ENCODE data around the gene TEAD3.
"Not testable (repeated sequence)": the region's sequence is repeated elsewhere in the genome, so short reads cannot be mapped to it uniquely, and the experiment has no call there.

TEAD3 gene

DNA sequence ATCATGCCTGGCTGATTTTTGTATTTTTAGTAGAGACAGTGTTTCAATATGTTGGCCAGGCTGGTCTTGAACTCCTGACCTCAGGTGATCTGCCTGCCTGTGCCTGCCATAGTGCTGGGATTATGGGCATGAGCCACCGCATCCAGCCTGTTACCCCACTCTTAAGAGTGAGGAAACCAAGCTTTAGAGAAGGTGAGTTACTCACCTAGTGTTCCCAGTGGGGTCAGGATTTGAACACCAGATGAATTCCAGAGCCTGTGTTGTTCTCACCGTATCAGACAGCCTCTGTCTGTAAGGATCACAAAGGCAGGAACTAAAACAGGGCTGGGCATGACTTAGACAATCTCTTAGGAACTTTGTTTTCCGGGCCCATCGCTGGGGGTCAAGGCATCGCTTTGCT is 54.2 kb downstream of the TEAD3 start:
- H3K4me1 Mint-ChIP-seq (ENCODE audit: low read depth): peaks cover 13% of the 10 kb centered on the region
- no peak overlapping the region for H3K4me3 Mint-ChIP-seq
- no peak overlapping the region for H3K27ac Mint-ChIP-seq
- H3K27me3 Mint-ChIP-seq (ENCODE audit: low read depth): peaks cover 5% of the 10 kb centered on the region
- H3K9me3 Mint-ChIP-seq: no peaks in the 10 kb centered on the region
- H3K36me3 Mint-ChIP-seq (ENCODE audit: low read depth): no peaks in the 10 kb centered on the region

DNA sequence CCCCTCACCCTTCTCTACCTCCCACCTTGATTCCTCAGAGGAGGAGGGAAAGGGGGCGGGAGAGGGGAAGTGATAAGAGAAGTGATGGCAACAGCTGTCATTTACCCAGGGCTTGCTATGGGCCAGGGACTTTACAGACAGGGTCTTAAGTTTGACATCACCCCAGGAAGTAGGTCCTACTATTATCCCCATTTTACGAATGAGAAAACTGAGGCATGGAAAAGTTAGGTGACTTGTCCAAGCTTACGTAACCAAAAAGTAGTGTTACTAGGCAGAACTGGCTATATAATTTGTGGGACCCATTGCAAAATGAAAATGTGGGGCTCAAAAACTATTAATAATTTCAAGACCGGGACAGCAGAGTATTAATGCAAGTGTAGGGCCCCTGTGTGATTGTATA is 55.2 kb downstream of the TEAD3 start:
- no peak overlapping the region for H3K27ac Mint-ChIP-seq

DNA sequence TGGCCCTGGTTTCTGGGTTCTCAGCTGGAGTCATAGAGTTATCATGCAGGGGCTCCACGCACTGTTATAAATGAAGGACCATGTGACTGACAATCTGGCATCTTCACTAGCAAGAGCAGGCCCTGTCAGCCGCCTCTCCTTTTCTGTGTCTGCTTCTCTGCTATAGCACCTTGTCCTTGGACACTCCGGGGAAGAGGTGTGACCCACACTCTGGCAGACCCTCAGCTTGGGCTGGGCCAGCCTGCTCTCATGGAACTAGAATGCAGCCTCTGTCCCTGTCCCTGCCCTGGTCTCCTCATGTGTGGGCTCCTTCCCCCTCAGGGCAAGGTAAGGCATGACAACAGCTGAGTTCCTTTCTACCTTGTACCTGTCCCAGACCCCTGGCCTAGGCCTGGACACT is 55.7 kb downstream of the TEAD3 start:
- H3K4me1 Mint-ChIP-seq (ENCODE audit: low read depth): peaks cover 9% of the 10 kb centered on the region
- no peak overlapping the region for H3K27ac Mint-ChIP-seq
- no peak overlapping the region for H3K4me3 Mint-ChIP-seq
- no peaks in the 10 kb centered on the region for H3K27me3 Mint-ChIP-seq (ENCODE audit: low read depth)
- H3K9me3 Mint-ChIP-seq: no peaks in the 10 kb centered on the region
- H3K36me3 Mint-ChIP-seq (ENCODE audit: low read depth): no peaks in the 10 kb centered on the region

More for the DNA sequence above, 55.2 kb downstream of the TEAD3 start:
- H3K36me3 Mint-ChIP-seq (ENCODE audit: low read depth): no peaks in the 10 kb centered on the region
- H3K4me3 Mint-ChIP-seq: no peak overlapping the region
- H3K9me3 Mint-ChIP-seq: no peaks in the 10 kb centered on the region
- peaks cover 11% of the 10 kb centered on the region for H3K4me1 Mint-ChIP-seq (ENCODE audit: low read depth)
- no peaks in the 10 kb centered on the region for H3K27me3 Mint-ChIP-seq (ENCODE audit: low read depth)

DNA sequence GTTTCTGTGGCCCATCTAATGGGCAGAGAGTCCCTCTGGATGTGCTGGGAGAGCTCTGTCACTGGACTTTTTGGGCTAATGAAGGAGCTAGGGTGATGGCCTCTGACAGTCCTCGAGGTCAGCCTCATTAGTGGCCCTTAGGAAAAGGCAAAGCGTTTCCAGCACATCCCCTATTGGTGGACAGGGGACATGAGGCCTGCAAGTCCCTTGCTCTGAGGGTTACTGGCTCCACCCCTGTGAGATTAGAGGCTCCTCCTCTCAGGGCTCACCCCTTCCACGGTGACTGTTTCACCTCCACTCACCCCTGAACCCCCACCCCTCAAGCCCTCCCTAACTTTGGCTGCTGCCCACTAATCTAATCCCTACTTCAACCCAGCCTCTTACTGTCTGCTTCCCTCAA is 57.6 kb downstream of the TEAD3 start:
- Mint-ChIP-seq H3K27me3 (ENCODE audit: low read depth) (no peaks in the 10 kb centered on the region), H3K27ac (no peak overlapping the region), H3K4me1 (ENCODE audit: low read depth) (no peaks in the 10 kb centered on the region), H3K36me3 (ENCODE audit: low read depth) (no peaks in the 10 kb centered on the region), H3K9me3 (no peaks in the 10 kb centered on the region), H3K4me3 (no peak overlapping the region)

DNA sequence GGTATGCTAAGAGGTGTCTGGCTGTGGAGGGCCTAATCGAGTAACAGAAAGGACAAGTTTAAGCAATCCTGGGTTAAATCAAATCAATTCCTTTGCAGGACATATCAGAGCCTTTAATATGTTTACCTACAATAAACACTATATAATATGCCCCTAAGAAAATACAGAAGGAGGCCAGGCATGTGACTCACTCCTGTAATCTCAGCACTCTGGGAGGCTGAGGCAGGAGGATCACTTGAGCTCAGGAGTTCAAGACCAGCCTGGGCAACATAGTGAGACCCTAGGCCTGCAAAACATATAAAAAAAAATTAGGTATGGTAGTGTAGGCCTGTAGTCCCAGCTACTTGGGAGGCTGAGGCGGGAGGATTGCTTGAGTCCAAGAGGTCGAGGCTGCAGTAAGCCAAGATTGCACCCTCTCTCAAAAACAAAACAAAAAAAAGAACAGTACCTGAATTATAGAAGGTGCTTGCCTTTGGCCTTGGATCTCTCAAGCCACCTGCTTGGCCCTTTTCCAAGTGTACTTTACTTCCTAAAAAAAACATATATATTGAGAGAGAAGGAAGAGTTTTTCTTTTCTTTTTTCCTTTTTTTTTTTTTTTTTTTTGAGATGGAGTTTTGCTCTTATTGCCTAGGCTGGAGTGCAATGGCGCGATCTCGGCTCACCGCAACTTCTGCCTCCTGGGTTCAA is 58.4 kb downstream of the TEAD3 start:
- not testable (repeated sequence) for H3K27ac Mint-ChIP-seq; H3K27me3 Mint-ChIP-seq (ENCODE audit: low read depth); H3K36me3 Mint-ChIP-seq (ENCODE audit: low read depth); H3K4me1 Mint-ChIP-seq (ENCODE audit: low read depth); H3K9me3 Mint-ChIP-seq; H3K4me3 Mint-ChIP-seq

DNA sequence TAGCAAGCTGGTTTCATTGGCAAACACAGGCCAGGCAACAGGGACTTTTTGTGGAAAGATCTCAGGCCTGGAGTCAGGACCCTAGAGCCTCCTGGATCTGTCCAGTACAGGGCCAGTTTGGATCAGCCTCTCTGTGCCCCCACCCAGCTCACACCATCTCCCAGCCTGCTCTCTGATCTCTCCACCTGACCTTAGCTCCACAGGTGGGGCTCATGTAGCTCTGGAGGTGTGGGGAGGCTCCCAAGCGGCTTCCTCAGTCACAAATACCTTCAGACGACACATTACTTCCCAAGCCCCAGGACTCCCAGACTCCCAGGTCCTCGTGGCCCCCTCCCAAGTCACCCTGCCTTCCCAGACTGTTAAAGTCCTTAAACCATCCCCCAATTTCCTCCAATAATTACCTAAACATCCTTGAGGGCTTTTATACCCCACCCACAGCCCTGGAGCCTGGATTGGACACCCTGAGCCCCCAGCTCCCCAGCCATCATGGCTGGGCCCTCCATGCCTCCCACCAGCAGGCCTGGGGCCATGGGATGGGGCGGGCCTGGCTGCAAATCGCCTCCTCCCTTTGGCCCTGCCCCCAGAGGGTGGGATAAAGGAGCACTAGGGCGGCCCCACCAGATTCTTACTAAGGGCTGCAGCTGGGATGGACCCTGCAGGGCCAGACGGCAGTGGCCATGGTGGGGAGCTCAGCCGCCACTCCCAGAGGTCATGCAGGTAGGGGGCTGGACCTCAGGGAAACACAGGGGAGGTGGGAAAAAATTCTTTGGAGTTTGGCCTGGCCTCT is 60.6 kb downstream of the TEAD3 start:
- Mint-ChIP-seq H3K4me1 (ENCODE audit: low read depth) (no peaks in the 10 kb centered on the region), H3K27me3 (ENCODE audit: low read depth) (no peaks in the 10 kb centered on the region), H3K9me3 (no peaks in the 10 kb centered on the region), H3K36me3 (ENCODE audit: low read depth) (no peaks in the 10 kb centered on the region), H3K27ac (no peak overlapping the region), H3K4me3 (no peak overlapping the region)

DNA sequence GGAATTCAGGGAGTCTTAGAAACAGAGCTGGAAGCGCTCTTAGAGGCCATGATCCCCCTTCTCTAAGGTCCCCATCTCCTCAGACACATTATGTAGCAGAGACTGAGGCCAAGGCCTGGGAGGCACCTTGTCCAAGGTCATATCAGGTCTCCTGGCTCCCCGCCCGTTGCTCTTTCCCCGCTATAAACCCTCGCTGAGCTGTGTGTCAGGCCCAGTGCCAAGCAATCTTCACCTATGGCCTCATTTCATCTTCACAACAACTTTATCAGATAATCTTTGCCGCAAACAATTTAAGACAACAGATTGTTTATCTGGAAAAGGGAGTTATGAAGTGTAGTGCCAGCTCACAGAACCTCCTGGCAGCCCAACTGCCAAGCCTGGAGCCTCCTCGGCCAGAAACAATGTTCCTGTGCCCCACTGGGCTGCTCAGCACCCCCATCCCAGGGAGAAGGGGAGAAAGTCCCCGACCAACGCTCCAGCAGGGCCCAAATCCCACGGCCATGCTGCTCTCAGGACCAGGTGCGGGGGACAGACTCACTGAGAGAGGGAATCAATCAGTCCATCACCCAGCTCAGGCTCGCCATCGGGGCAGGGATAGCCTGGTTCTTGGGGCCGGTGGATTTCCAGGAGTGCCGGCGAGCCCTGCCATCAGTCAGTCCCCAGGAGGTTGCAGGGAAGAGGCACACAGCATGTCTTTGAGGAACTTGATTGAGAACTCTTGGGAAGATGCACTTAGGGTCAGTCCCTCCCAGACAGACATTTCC is 61.6 kb downstream of the TEAD3 start:
- peaks cover 3% of the 10 kb centered on the region for H3K9me3 Mint-ChIP-seq
- no peak overlapping the region for H3K27ac Mint-ChIP-seq
- no peaks in the 10 kb centered on the region for H3K27me3 Mint-ChIP-seq (ENCODE audit: low read depth)
- no peaks in the 10 kb centered on the region for H3K36me3 Mint-ChIP-seq (ENCODE audit: low read depth)
- H3K4me3 Mint-ChIP-seq: no peak overlapping the region
- no peaks in the 10 kb centered on the region for H3K4me1 Mint-ChIP-seq (ENCODE audit: low read depth)

DNA sequence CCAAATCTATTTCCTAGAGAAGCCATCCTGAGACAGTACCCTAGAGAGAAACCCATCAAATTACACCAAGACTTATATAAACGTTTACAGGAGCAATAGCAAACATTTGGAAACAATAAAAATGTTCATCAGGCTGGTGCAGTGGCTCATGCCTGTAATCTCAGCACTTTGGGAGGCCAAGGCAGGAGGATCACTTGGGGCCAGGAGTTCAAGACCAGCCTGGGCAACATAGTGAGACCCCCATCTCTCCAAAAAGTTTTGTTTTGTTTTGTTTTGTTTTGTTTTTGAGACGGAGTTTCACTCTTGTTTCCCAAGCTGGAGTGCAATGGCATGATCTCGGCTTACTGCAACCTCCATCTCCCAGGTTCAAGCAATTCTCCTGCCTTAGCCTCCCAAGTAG is 64.2 kb downstream of the TEAD3 start:
- Mint-ChIP-seq H3K36me3 (ENCODE audit: low read depth) (peaks cover 15% of the 10 kb centered on the region), H3K9me3 (peaks cover 21% of the 10 kb centered on the region)
- H3K4me1 Mint-ChIP-seq (ENCODE audit: low read depth); H3K27me3 Mint-ChIP-seq (ENCODE audit: low read depth); H3K27ac Mint-ChIP-seq; H3K4me3 Mint-ChIP-seq: not testable (repeated sequence)

DNA sequence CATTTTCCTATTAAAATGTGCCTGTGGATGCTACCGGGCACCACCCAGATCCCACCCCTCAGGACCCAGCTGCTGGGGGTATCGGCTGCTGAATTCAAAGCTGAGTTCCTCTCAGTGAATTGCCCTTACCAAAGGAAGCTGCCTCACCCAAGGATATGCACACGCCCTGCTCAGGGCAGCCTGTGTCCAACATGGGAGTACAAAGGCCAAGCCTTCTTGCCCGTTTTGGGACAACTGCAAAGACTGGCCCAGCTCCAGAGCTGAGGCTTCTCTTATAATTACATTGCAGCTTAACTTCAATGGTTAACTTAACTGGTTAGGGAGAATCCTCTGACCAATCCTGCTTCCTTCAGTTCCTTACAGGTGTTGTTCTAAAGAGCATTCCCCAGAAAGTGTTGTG is 64.6 kb downstream of the TEAD3 start:
- H3K9me3 Mint-ChIP-seq: peaks cover 21% of the 10 kb centered on the region
- peaks cover 15% of the 10 kb centered on the region for H3K36me3 Mint-ChIP-seq (ENCODE audit: low read depth)
- no peak overlapping the region for H3K27ac Mint-ChIP-seq

DNA sequence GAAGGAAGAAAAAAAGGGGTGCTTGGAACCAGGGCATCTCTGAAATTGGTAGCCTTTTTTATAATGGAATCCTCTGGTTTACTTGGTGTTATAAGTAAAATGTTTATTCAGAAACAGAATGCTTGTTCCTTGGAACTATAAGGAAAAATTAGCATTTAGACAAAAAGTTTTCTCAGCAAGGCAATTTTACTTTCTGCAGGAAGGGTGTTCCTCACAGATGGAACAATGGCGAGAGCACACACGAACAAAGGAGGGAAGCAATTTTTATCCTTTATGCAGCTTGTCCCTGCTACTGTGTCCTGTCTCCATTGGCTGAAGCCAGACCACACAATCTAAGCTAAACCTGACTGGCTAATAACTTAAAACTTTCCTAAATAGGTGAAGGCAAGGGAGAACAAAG is 67.4 kb downstream of the TEAD3 start:
- Mint-ChIP-seq H3K4me3 (no peak overlapping the region), H3K27ac (no peak overlapping the region), H3K9me3 (peaks cover 21% of the 10 kb centered on the region), H3K27me3 (ENCODE audit: low read depth) (no peaks in the 10 kb centered on the region), H3K36me3 (ENCODE audit: low read depth) (peaks cover 31% of the 10 kb centered on the region), H3K4me1 (ENCODE audit: low read depth) (peaks cover 3% of the 10 kb centered on the region)

More for the DNA sequence above, 64.6 kb downstream of the TEAD3 start:
- Mint-ChIP-seq H3K4me1 (ENCODE audit: low read depth) (no peaks in the 10 kb centered on the region), H3K27me3 (ENCODE audit: low read depth) (no peaks in the 10 kb centered on the region), H3K4me3 (no peak overlapping the region)

DNA sequence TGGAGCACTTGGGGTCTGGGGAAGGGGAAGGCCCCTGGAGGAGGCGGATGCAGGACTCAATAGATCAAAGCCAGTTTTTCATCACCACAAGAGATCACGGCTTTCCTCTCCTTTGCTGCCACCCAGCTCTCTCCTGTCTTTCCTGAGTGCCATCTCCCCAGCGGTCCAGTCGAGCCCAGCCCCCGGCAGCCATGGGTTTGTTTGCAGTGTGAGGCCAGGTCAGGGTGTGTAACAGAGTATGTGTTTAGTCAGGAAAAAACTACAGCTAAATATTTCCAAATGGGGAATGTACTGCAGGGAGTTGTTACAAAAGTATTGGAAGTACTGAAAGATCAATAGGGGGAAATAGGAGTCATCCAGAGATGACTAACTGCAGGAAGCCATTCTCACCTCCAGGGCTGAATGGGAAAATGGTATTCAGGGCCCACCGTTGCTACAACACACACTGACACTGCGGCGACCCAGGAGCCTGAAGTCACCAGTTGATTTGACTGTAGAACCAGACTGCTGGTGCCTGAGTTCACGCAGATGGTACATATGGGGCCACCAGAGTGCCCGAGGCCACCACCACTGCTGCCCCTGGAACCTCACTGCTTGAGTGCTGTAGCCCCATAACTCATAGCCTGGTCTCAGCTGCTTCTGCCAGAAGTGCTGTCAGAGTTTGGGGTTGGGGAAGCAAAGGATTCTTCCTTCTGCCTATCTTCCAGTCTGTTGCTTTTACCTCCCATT is 68.3 kb downstream of the TEAD3 start:
- peaks cover 3% of the 10 kb centered on the region for H3K4me1 Mint-ChIP-seq (ENCODE audit: low read depth)
- H3K27me3 Mint-ChIP-seq (ENCODE audit: low read depth): no peaks in the 10 kb centered on the region
- no peak overlapping the region for H3K27ac Mint-ChIP-seq
- H3K9me3 Mint-ChIP-seq: peaks cover 21% of the 10 kb centered on the region
- peaks cover 31% of the 10 kb centered on the region for H3K36me3 Mint-ChIP-seq (ENCODE audit: low read depth)
- H3K4me3 Mint-ChIP-seq: no peak overlapping the region

DNA sequence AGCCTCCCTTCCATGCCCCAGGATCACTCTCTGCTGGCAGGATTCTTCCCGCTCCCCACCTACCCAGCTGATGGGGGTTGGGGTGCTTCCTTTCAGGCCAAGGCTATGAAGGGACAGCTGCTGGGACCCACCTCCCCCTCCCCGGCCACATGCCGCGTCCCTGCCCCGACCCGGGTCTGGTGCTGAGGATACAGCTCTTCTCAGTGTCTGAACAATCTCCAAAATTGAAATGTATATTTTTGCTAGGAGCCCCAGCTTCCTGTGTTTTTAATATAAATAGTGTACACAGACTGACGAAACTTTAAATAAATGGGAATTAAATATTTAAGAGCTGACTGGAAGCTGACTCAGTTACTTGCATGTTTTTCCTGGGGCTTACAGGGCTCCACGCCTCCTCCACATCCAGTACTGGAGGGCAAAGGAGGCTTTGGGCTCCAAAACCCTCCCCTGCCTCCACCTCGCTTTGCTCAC is 69.0 kb downstream of the TEAD3 start:
- H3K27me3 Mint-ChIP-seq (ENCODE audit: low read depth): no peaks in the 10 kb centered on the region
- no peak overlapping the region for H3K4me3 Mint-ChIP-seq
- peaks cover 21% of the 10 kb centered on the region for H3K9me3 Mint-ChIP-seq
- no peak overlapping the region for H3K27ac Mint-ChIP-seq
- H3K4me1 Mint-ChIP-seq (ENCODE audit: low read depth): peaks cover 3% of the 10 kb centered on the region
- H3K36me3 Mint-ChIP-seq (ENCODE audit: low read depth): peaks cover 31% of the 10 kb centered on the region

DNA sequence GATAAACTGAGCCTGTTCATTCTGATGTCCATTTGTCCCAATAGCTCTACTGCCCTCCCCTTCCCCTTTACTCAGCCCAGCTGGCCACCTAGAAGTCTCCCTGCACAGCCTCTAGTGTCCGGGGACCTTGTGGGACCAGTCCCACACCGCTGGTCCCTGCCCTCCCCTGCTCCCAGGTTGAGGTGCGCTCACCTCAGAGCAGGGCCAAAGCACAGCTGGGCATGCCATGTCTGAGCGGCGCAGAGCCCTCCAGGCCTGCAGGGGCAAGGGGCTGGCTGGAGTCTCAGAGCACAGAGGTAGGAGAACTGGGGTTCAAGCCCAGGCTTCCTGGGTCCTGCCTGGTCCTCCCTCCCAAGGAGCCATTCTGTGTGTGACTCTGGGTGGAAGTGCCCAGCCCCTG is 69.4 kb downstream of the TEAD3 start:
- peaks cover 31% of the 10 kb centered on the region for H3K36me3 Mint-ChIP-seq (ENCODE audit: low read depth)
- H3K27ac Mint-ChIP-seq: no peak overlapping the region
- peaks cover 21% of the 10 kb centered on the region for H3K9me3 Mint-ChIP-seq
- no peaks in the 10 kb centered on the region for H3K27me3 Mint-ChIP-seq (ENCODE audit: low read depth)
- H3K4me1 Mint-ChIP-seq (ENCODE audit: low read depth): peaks cover 3% of the 10 kb centered on the region
- no peak overlapping the region for H3K4me3 Mint-ChIP-seq

DNA sequence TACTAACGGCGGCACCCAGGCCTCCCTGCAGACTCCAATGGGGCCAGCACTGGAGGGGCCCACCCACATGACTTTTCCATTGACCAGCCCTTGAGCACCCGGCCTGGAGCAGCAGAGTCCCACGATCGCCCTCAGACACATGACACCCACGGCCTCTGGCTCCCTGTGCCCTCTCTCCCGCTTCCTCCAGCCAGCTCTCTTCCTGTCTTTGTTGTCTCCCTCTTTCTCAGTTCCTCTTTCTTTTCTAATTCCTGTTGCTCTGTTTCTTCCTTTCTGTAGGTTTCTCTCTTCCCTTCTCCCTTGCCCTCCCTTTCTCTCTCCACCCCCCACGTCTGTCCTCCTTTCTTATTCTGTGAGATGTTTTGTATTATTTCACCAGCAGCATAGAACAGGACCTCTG is 70.8 kb downstream of the TEAD3 start:
- Mint-ChIP-seq H3K9me3 (peaks cover 21% of the 10 kb centered on the region), H3K4me1 (ENCODE audit: low read depth) (peaks cover 3% of the 10 kb centered on the region), H3K36me3 (ENCODE audit: low read depth) (peaks cover 34% of the 10 kb centered on the region), H3K4me3 (no peak overlapping the region), H3K27ac (no peak overlapping the region), H3K27me3 (ENCODE audit: low read depth) (no peaks in the 10 kb centered on the region)

All from T-helper 1 cell treated with Interleukin-12 subunit alpha and Interleukin-12 subunit beta and Interleukin-4 antibody, amounts not matched to agents 30 μg/mL and 1 μg/mL, for 36 hours (primary cell).